K562 (cell line): Measurements from ENCODE around the gene USP7. TPM values are rescaled to one million over a fixed set of nuclear protein-coding genes. Genes with fewer than 3 reads are reported as not detected.

Source experiments
- ARHGAP35 ChIP-seq: fragments of 450-650 bp; IDR thresholded peaks from 2 replicates; pipeline ENCODE4 v1.6.1; 2018; ENCODE audit not compliant: partially characterized antibody
- BCOR ChIP-seq: fragments of 450-650 bp; IDR thresholded peaks from 2 replicates; pipeline ENCODE4 v1.6.1; 2016
- CBX3 ChIP-seq, 2 experiments: IDR thresholded peaks; 1 replicate in 1 of 2; 2 replicates in 1 of 2; pipeline ENCODE4 v1.6.1; 2012; ENCODE audit warnings: inconsistent platforms in 2 of 2, low read length in 2 of 2, borderline replicate concordance in 1 of 2, control low read depth in 1 of 2
- CEBPG ChIP-seq, 3 experiments: fragments of 200-800 bp in 1 of 3; sonication (Bioruptor generic) in 1 of 3; sonication (generic) in 1 of 3; formaldehyde crosslinking in 1 of 3; IDR thresholded peaks in 2 of 3; conservative IDR thresholded peaks in 1 of 3; 2 replicates each; pipeline versions ENCODE4 v1.6.1 to v1.8.0; 2016 to 2022; ENCODE audit warnings: missing compliant biosample characterization in 2 of 3, missing genetic modification characterization in 2 of 3, mild to moderate bottlenecking in 1 of 3, missing genetic modification reagents in 1 of 3
- COPS2 ChIP-seq: fragments of 450-650 bp; conservative IDR thresholded peaks from 2 replicates; pipeline ENCODE4 v1.6.1; 2016; ENCODE audit warnings: mild to moderate bottlenecking, moderate library complexity
- CREBBP ChIP-seq: IDR thresholded peaks from one replicate; pipeline ENCODE4 v1.6.1; 2012; ENCODE audit warnings: low read depth, mild to moderate bottlenecking, control low read depth, inconsistent platforms, low read length
- E2F4 ChIP-seq: sonication (generic); formaldehyde crosslinking; IDR thresholded peaks from 2 replicates; pipeline ENCODE4 v1.8.0; 2022; ENCODE audit warnings: mild to moderate bottlenecking, low read depth, missing genetic modification reagents
- ELF4 ChIP-seq: fragments of 450-650 bp; formaldehyde crosslinking; IDR thresholded peaks from 2 replicates; pipeline ENCODE4 v1.4.0; 2022; ENCODE audit warnings: missing genetic modification characterization
- FOSL1 ChIP-seq: fragments of 200-800 bp; sonication (Bioruptor generic); conservative IDR thresholded peaks from 2 replicates; pipeline ENCODE4 v1.6.1; 2016; ENCODE audit warnings: missing genetic modification characterization, missing compliant biosample characterization
- HEY1 ChIP-seq: fragments of 250-450 bp; sonication (Bioruptor Pico); IDR thresholded peaks from 2 replicates; pipeline ENCODE4 v1.5.0; 2020; ENCODE audit warnings: mild to moderate bottlenecking, moderate library complexity, borderline replicate concordance
- HSF4 ChIP-seq: fragments of 250-450 bp; sonication (Bioruptor Pico); IDR thresholded peaks from 2 replicates; pipeline ENCODE4 v2.1.2; 2022; ENCODE audit warnings: mild to moderate bottlenecking, moderate library complexity, borderline replicate concordance
- MAFG ChIP-seq: fragments of 450-650 bp; conservative IDR thresholded peaks from 2 replicates; pipeline ENCODE4 v1.6.1; 2016; ENCODE audit warnings: missing genetic modification characterization, missing compliant biosample characterization
- MLX ChIP-seq, 2 experiments: fragments of 450-650 bp in 1 of 2; sonication (generic) in 1 of 2; formaldehyde crosslinking; conservative IDR thresholded peaks; 2 replicates each; pipeline versions ENCODE4 v1.4.0 to v1.8.1; 2020 to 2022; ENCODE audit warnings: mild to moderate bottlenecking in 1 of 2, missing genetic modification reagents in 1 of 2
- NUFIP1 ChIP-seq: fragments of 450-650 bp; IDR thresholded peaks from 2 replicates; pipeline ENCODE4 v1.6.1; 2018; ENCODE audit not compliant: partially characterized antibody
- PCBP1 ChIP-seq: fragments of 200-400 bp; formaldehyde crosslinking; IDR thresholded peaks from 2 replicates; pipeline ENCODE4 v1.6.1; 2018; ENCODE audit warnings: mild to moderate bottlenecking, low read depth, low read length; ENCODE audit not compliant: poor library complexity, severe bottlenecking
- POLR2B ChIP-seq: fragments of 450-650 bp; IDR thresholded peaks from 2 replicates; pipeline ENCODE4 v1.6.1; 2018; ENCODE audit warnings: low read depth; ENCODE audit not compliant: partially characterized antibody
- PURB ChIP-seq: sonication (generic); formaldehyde crosslinking; IDR thresholded peaks from 2 replicates; pipeline ENCODE4 v1.9.0; 2021; ENCODE audit warnings: low read depth, mild to moderate bottlenecking, missing genetic modification reagents
- RBM15 ChIP-seq: fragments of 200-400 bp; formaldehyde crosslinking; IDR thresholded peaks from 2 replicates; pipeline ENCODE4 v1.6.1; 2018; ENCODE audit warnings: mild to moderate bottlenecking, low read length, moderate library complexity; ENCODE audit not compliant: insufficient read depth
- RHOXF2B ChIP-seq: fragments of 250-450 bp; sonication (Bioruptor Pico); conservative IDR thresholded peaks from 2 replicates; pipeline ENCODE4 v1.5.1; 2021
- SAP30 ChIP-seq: fragments of 200-600 bp; sonication (generic); IDR thresholded peaks from 2 replicates; pipeline ENCODE4 v1.6.1; 2012; ENCODE audit warnings: borderline replicate concordance, low read depth, mild to moderate bottlenecking, moderate library complexity, low read length, control low read depth, inconsistent platforms; ENCODE audit not compliant: insufficient read depth, poor library complexity, severe bottlenecking
- SP2 ChIP-seq: IDR thresholded peaks from 2 replicates; pipeline ENCODE4 v1.6.1; 2011; ENCODE audit warnings: mild to moderate bottlenecking, low read depth, low read length, moderate library complexity; ENCODE audit not compliant: poor library complexity, severe bottlenecking; ENCODE audit errors: extremely low read depth
- STAG1 ChIP-seq: sonication (generic); formaldehyde crosslinking; IDR thresholded peaks from 2 replicates; pipeline ENCODE4 v1.5.0; 2020; ENCODE audit warnings: missing genetic modification reagents, borderline replicate concordance
- TCF7L2 ChIP-seq: fragments of 150-350 bp; IDR thresholded peaks from 2 replicates; pipeline ENCODE4 v1.6.1; 2016; ENCODE audit warnings: low read depth, mild to moderate bottlenecking, low read length, moderate library complexity
- TEAD4 ChIP-seq, 2 experiments: sonication (generic) in 1 of 2; formaldehyde crosslinking in 1 of 2; IDR thresholded peaks; 2 replicates each; pipeline versions ENCODE4 v1.6.1 to v1.8.0; 2012 to 2022; ENCODE audit warnings: borderline replicate concordance in 1 of 2, inconsistent platforms in 1 of 2, low read length in 1 of 2, mild to moderate bottlenecking in 1 of 2, missing genetic modification reagents in 1 of 2
- ZNF134 ChIP-seq: fragments of 250-450 bp; sonication (Bioruptor Pico); conservative IDR thresholded peaks from 2 replicates; pipeline ENCODE4 v1.4.0; 2020
- ZNF174 ChIP-seq: fragments of 250-450 bp; sonication (Bioruptor Pico); IDR thresholded peaks from 2 replicates; pipeline ENCODE4 v1.4.0; 2020; ENCODE audit warnings: mild to moderate bottlenecking
- ZNF586 ChIP-seq: fragments of 450-650 bp; formaldehyde crosslinking; conservative IDR thresholded peaks from 2 replicates; pipeline ENCODE4 v1.4.0; 2020; ENCODE audit warnings: mild to moderate bottlenecking, moderate library complexity
- polyA plus RNA-seq, 8 experiments: library from polyadenylated mRNA; depleted of rRNA in 4 of 8; stranded (reverse) in 5 of 8; unstranded in 3 of 8; fragments of >200 nt; fragmentation: Nextera tagmentation in 2 of 8; fragmentation: Illumina TruSeq in 1 of 8; extraction: Ambion mirVana in 2 of 8; extraction: Trizol in 1 of 8; gene quantifications; 2 replicates each; pipeline versions ENCODE4 v1.2.1 to v1.2.3, GENCODE V29; 2011 to 2014; ENCODE audit warnings: inconsistent platforms in 1 of 8, missing spikeins in 1 of 8
- total RNA-seq, 7 experiments: library from RNA; depleted of rRNA in 6 of 7; stranded (reverse); fragments of >200 nt in 6 of 7; fragmentation: Illumina TruSeq in 2 of 7; extraction: Trizol in 2 of 7; gene quantifications; 2 replicates each; pipeline versions ENCODE4 v1.2.1 to v1.2.3, GENCODE V29; 2011 to 2021; ENCODE audit warnings: low replicate concordance in 1 of 7

USP7 gene
- total and polyA plus RNA-seq, 9 of the 15 experiments (the other 6 are each of a cell fraction or from before 2014, with no cell fraction given): 17.1 to 145 (median 57.9) TPM

DNA sequence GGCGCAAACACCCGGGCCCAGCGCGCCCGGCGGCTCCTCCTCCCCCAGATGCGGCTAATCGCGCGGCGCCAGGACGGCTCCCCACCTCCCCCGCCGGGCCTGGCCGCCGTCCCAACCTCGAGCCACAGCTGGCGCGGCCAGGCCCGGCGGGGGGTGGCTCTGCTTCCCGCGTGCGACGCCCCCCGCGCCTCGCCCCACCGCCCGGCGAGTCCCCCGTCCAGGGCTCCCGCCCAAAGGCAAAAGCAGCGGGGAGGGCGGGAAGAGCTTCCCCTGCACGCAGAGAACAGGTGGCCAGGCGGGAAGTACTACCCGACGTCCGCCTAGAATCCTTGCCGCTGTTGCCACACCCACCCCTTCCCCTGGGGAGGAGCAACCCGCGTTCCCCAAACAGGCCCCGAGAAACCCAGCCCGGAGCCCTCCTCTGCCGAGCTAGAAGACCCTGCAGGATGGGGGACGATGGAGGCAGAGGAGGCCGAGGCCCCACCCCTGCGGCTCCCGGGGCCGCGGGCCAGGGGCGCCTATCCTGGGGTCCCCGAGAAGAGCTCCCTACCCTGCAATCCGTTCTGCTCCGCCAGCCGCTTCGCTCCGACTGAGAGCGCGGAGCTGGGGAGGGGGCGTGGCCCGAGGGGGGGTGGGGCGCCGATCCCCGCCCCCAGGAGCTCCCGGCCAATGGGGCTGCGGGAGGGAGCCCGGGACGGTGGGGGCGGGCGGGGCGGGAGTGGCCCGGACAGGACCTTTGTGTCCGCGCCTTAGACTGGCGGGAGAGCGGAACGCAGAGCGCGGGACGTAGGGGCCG, 95.1 kb downstream of the USP7 start, which contains the start of gene CARHSP1 (continued):
- no peak for TF ChIP-seq MAFG (tag)
- TF ChIP-seq SAP30: peak; percentile 61
- TF ChIP-seq TCF7L2: no peak
- TF ChIP-seq RHOXF2B (CRISPR knock-in tag): no peak
- no peak for TF ChIP-seq E2F4 (CRISPR knock-in tag)
- TF ChIP-seq CREBBP: no peak
- TF ChIP-seq RBM15: no peak
- TF ChIP-seq CBX3 (IDR thresholded peaks at IDR 0.05; ENCODE audit: borderline replicate concordance in 1 of 2, low read length in 2 of 2): peak in 1 of 2 experiments; percentile 42; a peak in 1 of 3 replicates
- no peak for TF ChIP-seq ZNF134
- TF ChIP-seq ZNF586 (CRISPR knock-in tag): no peak
- no peak for TF ChIP-seq NUFIP1
- peak; percentile 55 for TF ChIP-seq TEAD4 (IDR thresholded peaks at IDR 0.05; ENCODE audit: low read length)
- no peak for TF ChIP-seq TEAD4 (CRISPR knock-in tag; IDR thresholded peaks at IDR 0.05; ENCODE audit: borderline replicate concordance)
- TF ChIP-seq MLX (CRISPR knock-in tag; conservative IDR thresholded peaks at IDR 0.05): no peak
- TF ChIP-seq COPS2: no peak
- peak; percentile 44; the same call in 1 of the 2 replicates for TF ChIP-seq CEBPG (CRISPR knock-in tag; IDR thresholded peaks at IDR 0.05)
- peak in 1 of 2 experiments; percentile 48; a peak in 1 of 4 replicates for TF ChIP-seq CEBPG (tag; conservative IDR thresholded peaks at IDR 0.05 in 1 of 2, IDR thresholded peaks at IDR 0.05 in 1 of 2)
- TF ChIP-seq PCBP1: peak; percentile 98
- TF ChIP-seq STAG1 (CRISPR knock-in tag): 0 out of 2 replicates have a peak, but pooled peaks have one; percentile 27
- no peak for TF ChIP-seq SP2
- TF ChIP-seq POLR2B: peak; percentile 84
- TF ChIP-seq HSF4: no peak
- no peak for TF ChIP-seq ELF4
- TF ChIP-seq BCOR: peak; percentile 85; the same call in 1 of the 2 replicates
- TF ChIP-seq HEY1 (CRISPR knock-in tag): no peak
- no peak for TF ChIP-seq ARHGAP35
- no peak for TF ChIP-seq PURB
- TF ChIP-seq ZNF174 (CRISPR knock-in tag): no peak
- TF ChIP-seq FOSL1 (tag): no peak
